ENCODE results near the gene RNF20. TPM values are rescaled to one million over a fixed set of nuclear protein-coding genes. Genes with fewer than 3 reads are reported as not detected.

Gene RNF20
- total and polyA plus RNA-seq, 10 of the 15 experiments (the other 5 are each of a cell fraction or from before 2014, with no cell fraction given): 7.5 to 38.9 (median 26.7) TPM

GRCh38 chr9:101569741-101570501, 36.3 kb downstream of the RNF20 start:
- no peak overlapping the region for H3K4me2 ChIP-seq (ENCODE audit: control insufficient read depth, insufficient read depth)
- H3K9me3 ChIP-seq (replicated peaks; ENCODE audit: control insufficient read depth, insufficient read depth, low read length): no peaks in the 10 kb centered on the region
- no TSS peak for BruUV-seq (replicated peaks)
- in situ Hi-C loops (cut with MboI) (no loop called here), intact Hi-C loops (cut with micrococcal nuclease; ENCODE audit: unreplicated experiment) (no loop called here)
- ChIA-PET SMC1A (ENCODE audit: uncharacterized antibody, unreplicated experiment) (no interaction called here), RAD21 (ENCODE audit: unreplicated experiment) (no interaction called here), POLR2A (no interaction called here), CTCF (interaction anchor here (1.0 kb wide), 1 partner anchor 111 kb away, joined by 3 read pairs; no protein-coding TSS in a partner anchor)
- H4K20me1 ChIP-seq (ENCODE audit: control insufficient read depth, insufficient read depth): no peaks in the 10 kb centered on the region
- H2AFZ ChIP-seq (ENCODE audit: control insufficient read depth, low read depth, low read length): no peak overlapping the region
- H3K79me2 ChIP-seq (ENCODE audit: control insufficient read depth, insufficient read depth, low read length): no peaks in the 10 kb centered on the region
- FAIRE-seq (no peak), ATAC-seq (no peak), DNase-seq (ENCODE audit: low read depth, low spot score) (no peak)
- H3K27ac ChIP-seq (ENCODE audit: control insufficient read depth, insufficient read depth): no peak overlapping the region
- H3K4me1 ChIP-seq (ENCODE audit: control insufficient read depth, insufficient read depth, low read length): no peaks in the 10 kb centered on the region
- no peaks in the 10 kb centered on the region for H3K27me3 ChIP-seq (replicated peaks in 1 of 2; ENCODE audit: control insufficient read depth in 2 of 2, insufficient read depth in 2 of 2, low read length in 1 of 2)
- 97% methylated on average over 5 of the region's 5 CpGs for WGBS (ENCODE audit: insufficient coverage, insufficient replicate concordance, low lambda C conversion rate, missing lambda C conversion rate)
- H3K36me3 ChIP-seq (ENCODE audit: control insufficient read depth in 2 of 2, insufficient read depth in 2 of 2, low read length in 1 of 2): no peaks in the 10 kb centered on the region
- H3K4me3 ChIP-seq: no peak overlapping the region
- H3K9ac ChIP-seq (ENCODE audit: control insufficient read depth, insufficient read depth, low read length): no peak overlapping the region
- TF ChIP-seq NFYA (IDR thresholded peaks at IDR 0.05; ENCODE audit: borderline replicate concordance, low read depth, low read length): no peak
- no peak for TF ChIP-seq YY1 (IDR thresholded peaks at IDR 0.05; ENCODE audit: low read depth, low read length)
- TF ChIP-seq HDAC2 (IDR thresholded peaks at IDR 0.05): no peak
- no peak for TF ChIP-seq NKRF (conservative IDR thresholded peaks at IDR 0.05)
- TF ChIP-seq FOS (IDR thresholded peaks at IDR 0.05; ENCODE audit: borderline replicate concordance, extremely low read depth, insufficient read length): no peak
- no peak for TF ChIP-seq E2F8 (IDR thresholded peaks at IDR 0.05; ENCODE audit: low read depth, partially characterized antibody)
- no peak for TF ChIP-seq WRNIP1 (IDR thresholded peaks at IDR 0.05; ENCODE audit: borderline replicate concordance, low read depth, low read length)
- TF ChIP-seq POLR2AphosphoS5 (IDR thresholded peaks at IDR 0.05; ENCODE audit: low read length): no peak
- TF ChIP-seq CBFB (IDR thresholded peaks at IDR 0.05; ENCODE audit: low read depth): no peak
- no peak for TF ChIP-seq HSF1 (IDR thresholded peaks at IDR 0.05; ENCODE audit: low read depth, low read length)
- no peak for TF ChIP-seq ZNF207 (IDR thresholded peaks at IDR 0.05; ENCODE audit: borderline replicate concordance)
- TF ChIP-seq ZNF217 (IDR thresholded peaks at IDR 0.05): no peak
- no peak for TF ChIP-seq DPF2 (IDR thresholded peaks at IDR 0.05)
- no peak for TF ChIP-seq CBX3 (IDR thresholded peaks at IDR 0.05; ENCODE audit: borderline replicate concordance, low read depth)

Data from GM12878 (cell line).